Aorta (tissue), 5 donors: ENCODE measurements around the gene RNF141. TPM values are rescaled to one million over a fixed set of nuclear protein-coding genes. Genes with fewer than 3 reads are reported as not detected.

Experiments used
- ATAC-seq: fragments of 200-7000 bp; cut with Tn5 transposase; one replicate; pipeline ENCODE4 v1.9.1; 2022; ENCODE audit warnings: moderate library complexity; ENCODE audit not compliant: low FRiP score
- DNase-seq, 2 donors: peaks; one replicate each; pipeline ENCODE4 v3.0.0-alpha.2; 2020
- H3K27ac ChIP-seq, 2 donors: one replicate each; pipeline ENCODE4 v1.5.1; 2013; ENCODE audit warnings: low read length in 2 of 2, mild to moderate bottlenecking in 2 of 2, moderate library complexity in 2 of 2, control low read depth in 1 of 2, inconsistent platforms in 1 of 2, low read depth in 1 of 2
- H3K27me3 ChIP-seq, 2 donors: one replicate each; pipeline ENCODE4 v1.6.1; 2013; ENCODE audit warnings: control low read depth in 1 of 2, low read length in 1 of 2, mild to moderate bottlenecking in 1 of 2, moderate library complexity in 1 of 2; ENCODE audit not compliant: insufficient read depth in 2 of 2, control insufficient read depth in 1 of 2
- H3K36me3 ChIP-seq, 2 donors: one replicate each; pipeline ENCODE4 v1.6.1; 2013; ENCODE audit warnings: control low read depth in 1 of 2, low read length in 1 of 2, mild to moderate bottlenecking in 1 of 2; ENCODE audit not compliant: insufficient read depth in 2 of 2, control insufficient read depth in 1 of 2
- H3K4me1 ChIP-seq, 2 donors: one replicate each; pipeline ENCODE4 v1.6.1; 2013; ENCODE audit warnings: low read length in 2 of 2, control low read depth in 1 of 2, mild to moderate bottlenecking in 1 of 2, moderate library complexity in 1 of 2; ENCODE audit not compliant: insufficient read depth in 2 of 2, control insufficient read depth in 1 of 2
- H3K4me3 ChIP-seq, 2 donors: one replicate each; pipeline ENCODE4 v1.5.1; 2013; ENCODE audit warnings: low read length in 2 of 2, control low read depth in 1 of 2, mild to moderate bottlenecking in 1 of 2
- H3K9me3 ChIP-seq: one replicate; pipeline ENCODE4 v1.6.1; 2013; ENCODE audit warnings: mild to moderate bottlenecking, low read length; ENCODE audit not compliant: control insufficient read depth
- WGBS, 2 donors: extraction: QIAGEN DNeasy Blood & Tissue Kit; methylation state at CpG; one replicate each; pipeline ENCODE4 v1.1.7; 2013; 5-methylcytosine and 5-hydroxymethylcytosine counted together
- intact Hi-C, 2 donors: fragments of 100-400 bp; cut with DNase I; formaldehyde crosslinking; loops; one replicate each; pipeline versions ENCODE4 v1.14.2 to v1.15.0; 2022
- polyA plus RNA-seq, 2 donors: library from polyadenylated mRNA; stranded (reverse); fragments of 200-250 nt; gene quantifications; one replicate each; pipeline ENCODE4 v1.2.3, GENCODE V29; 2013
- total RNA-seq, 2 donors: library from RNA; stranded (reverse); fragmentation: NEBNext Ultra II Directional; extraction: Animal tissue kit (Norgen Biotek cat#: 25700); gene quantifications; one replicate each; pipeline ENCODE4 v1.2.1, GENCODE V29; 2021
- donor health status: healthy with polysubstance abuse.
- donor health status: Bipolar disorder and iron deficiency.
- donor health status: DM: no; HTN: no; CAD: no.
- donor health status: DM: no; HTN: no; CAD: no.
- donor health status: DM: yes; HTN: yes; CAD: no.

The RNF141 gene
- total and polyA plus RNA-seq, 4 donors = 20.5 to 61.6 (median 51.1) TPM

GRCh38 chr11:10579700-10580099 is 38.7 kb upstream of the RNF141 start:
- 87% methylated on average over 3 of the region's 3 CpGs for WGBS, 2 donors
- ATAC-seq = no peak
- H3K27ac ChIP-seq = peak overlapping the region; percentile 2 to 48
- no peak overlapping the region for H3K4me3 ChIP-seq
- H3K36me3 ChIP-seq = peaks cover 22 to 38% of the 10 kb centered on the region in 2 donors
- intact Hi-C loops = no loop called here
- no peaks in the 10 kb centered on the region for H3K9me3 ChIP-seq
- peaks cover 5 to 6% of the 10 kb centered on the region in 2 donors for H3K4me1 ChIP-seq
- no peak for DNase-seq
- H3K27me3 ChIP-seq = no peaks in the 10 kb centered on the region

GRCh38 chr11:10576035-10576398 is 35.0 kb upstream of the RNF141 start:
- H3K27ac ChIP-seq = peak overlapping the region; percentile 21 to 22
- 60 to 61% methylated on average over 4 of the region's 4 CpGs for WGBS, 2 donors
- intact Hi-C loops = no loop called here

GRCh38 chr11:10575346-10576034 is 34.5 kb upstream of the RNF141 start:
- H3K4me1 ChIP-seq = peaks cover 2 to 5% of the 10 kb centered on the region in 2 donors
- peak overlapping the region; percentile 12 to 22 for H3K27ac ChIP-seq
- no peaks in the 10 kb centered on the region for H3K27me3 ChIP-seq
- no peaks in the 10 kb centered on the region for H3K9me3 ChIP-seq
- peaks cover 26 to 27% of the 10 kb centered on the region in 2 donors for H3K36me3 ChIP-seq
- intact Hi-C loops = no loop called here
- no peak for DNase-seq
- no peak overlapping the region for H3K4me3 ChIP-seq
- WGBS, 2 donors = 76 to 83% methylated on average over 3 of the region's 3 CpGs
- ATAC-seq = no peak

More at GRCh38 chr11:10576035-10576398, 35.0 kb upstream of the RNF141 start:
- H3K4me3 ChIP-seq = no peak overlapping the region
- DNase-seq (no peak), ATAC-seq (no peak)
- H3K36me3 ChIP-seq = peaks cover 31% of the 10 kb centered on the region in 2 donors
- no peaks in the 10 kb centered on the region for H3K9me3 ChIP-seq
- no peaks in the 10 kb centered on the region for H3K27me3 ChIP-seq
- H3K4me1 ChIP-seq = peaks cover 2 to 5% of the 10 kb centered on the region in 2 donors

GRCh38 chr11:10573556-10573955 is 32.6 kb upstream of the RNF141 start:
- H3K27ac ChIP-seq = peak overlapping the region; percentile 61 to 85

GRCh38 chr11:10573028-10573427 is 32.0 kb upstream of the RNF141 start:
- DNase-seq = no peak
- Histone ChIP-seq H3K9me3 (no peaks in the 10 kb centered on the region), H3K27me3 (no peaks in the 10 kb centered on the region), H3K36me3 (peaks cover 16% of the 10 kb centered on the region in 2 donors), H3K27ac (peak overlapping the region; percentile 69 to 85), H3K4me3 (no peak overlapping the region), H3K4me1 (peaks cover 2 to 5% of the 10 kb centered on the region in 2 donors)
- ATAC-seq = no peak
- intact Hi-C loops = loop anchor here in 1 of 2 donors (5.0 kb wide), 1 partner anchor 119 kb away; the partner anchor contains the start of gene IRAG1

More at GRCh38 chr11:10573556-10573955, 32.6 kb upstream of the RNF141 start:
- 83 to 87% methylated on average over 3 of the region's 3 CpGs for WGBS, 2 donors
- ATAC-seq = no peak
- Histone ChIP-seq H3K9me3 (no peaks in the 10 kb centered on the region), H3K4me1 (peaks cover 2 to 5% of the 10 kb centered on the region in 2 donors), H3K36me3 (peaks cover 16 to 17% of the 10 kb centered on the region in 2 donors), H3K4me3 (no peak overlapping the region), H3K27me3 (no peaks in the 10 kb centered on the region)
- intact Hi-C loops = loop anchor here in 1 of 2 donors (5.0 kb wide), 1 partner anchor 119 kb away; the partner anchor contains the start of gene IRAG1
- DNase-seq = no peak

GRCh38 chr11:10572533-10572932 is 31.5 kb upstream of the RNF141 start:
- ATAC-seq (no peak), DNase-seq (no peak)
- Histone ChIP-seq H3K4me3 (no peak overlapping the region), H3K27ac (peak overlapping the region; percentile 69 to 85), H3K36me3 (peaks cover 12 to 16% of the 10 kb centered on the region in 2 donors), H3K9me3 (no peaks in the 10 kb centered on the region), H3K27me3 (no peaks in the 10 kb centered on the region), H3K4me1 (peaks cover 2 to 5% of the 10 kb centered on the region in 2 donors)
- intact Hi-C loops = loop anchor here in 1 of 2 donors (5.0 kb wide), 1 partner anchor 120 kb away; the partner anchor contains the start of gene IRAG1
- 11 to 14% methylated on average over 2 of the region's 2 CpGs for WGBS, 2 donors

GRCh38 chr11:10568486-10568941 is 27.5 kb upstream of the RNF141 start, which contains the start of gene LYVE1:
Gene LYVE1, minus strand, starts transcription at chr11:10568665. Its CDS starts 133 bp downstream, at chr11:10568532.
- peak within 1 kb of the TSS; percentile 51 to 82 for H3K27ac ChIP-seq
- H3K36me3 ChIP-seq = peaks cover under 1 to 2% of the 10 kb centered on the region in 2 donors
- WGBS, 2 donors = 15 to 20% methylated on average over 7 of the region's 7 CpGs
- intact Hi-C loops = loop anchor here in 1 of 2 donors (10.0 kb wide), 1 partner anchor 166 kb away; no protein-coding TSS in a partner anchor
- ATAC-seq (peak; percentile 73), DNase-seq (peak in 1 of 2 donors; percentile 62)
- no peaks in the 10 kb centered on the region for H3K9me3 ChIP-seq
- H3K4me3 ChIP-seq = no peak within 1 kb of the TSS
- H3K4me1 ChIP-seq = peaks cover 2 to 9% of the 10 kb centered on the region in 2 donors
- no peaks in the 10 kb centered on the region for H3K27me3 ChIP-seq

- ATAC-seq (no peak), DNase-seq (no peak)
- intact Hi-C loops = loop anchor here in 1 of 2 donors (10.0 kb wide), 1 partner anchor 167 kb away; no protein-coding TSS in a partner anchor
- no peaks in the 10 kb centered on the region for H3K9me3 ChIP-seq
- WGBS, 2 donors = 61 to 72% methylated on average over 2 of the region's 2 CpGs
- no peaks in the 10 kb centered on the region for H3K27me3 ChIP-seq
- H3K4me3 ChIP-seq = no peak overlapping the region
- H3K27ac ChIP-seq = no peak overlapping the region
- H3K36me3 ChIP-seq = peaks cover 0 to 2% of the 10 kb centered on the region in 2 donors
- H3K4me1 ChIP-seq = peaks cover 0 to 9% of the 10 kb centered on the region in 2 donors
Measured at GRCh38 chr11:10567446-10567845, 26.5 kb upstream of the RNF141 start.
